ENCODE data around the gene KCTD1.

GRCh38 chr18:26556573-26556972, 8.2 kb upstream of the KCTD1 start:
- no peak for TF ChIP-seq SUZ12 (IDR thresholded peaks at IDR 0.05; ENCODE audit: extremely low read depth, insufficient read depth, insufficient read length)
- TF ChIP-seq ZNF274 (IDR thresholded peaks at IDR 0.05; ENCODE audit: low read depth, low read length), result no peak
- no peak for TF ChIP-seq YY1 (IDR thresholded peaks at IDR 0.05; ENCODE audit: insufficient read depth, insufficient read length)
